Chondrocyte (in vitro differentiated cells): ENCODE measurements around the gene SBF2. TPM values are rescaled to one million over a fixed set of nuclear protein-coding genes. Genes with fewer than 3 reads are reported as not detected.

Experiments used
- DNase-seq: peaks from one replicate; pipeline ENCODE4 v3.0.0; 2021; ENCODE audit warnings: mixed read lengths, low spot score
- H3K27ac Mint-ChIP-seq: one replicate; pipeline ENCODE4 v1.8.0; 2021; ENCODE audit warnings: mild to moderate bottlenecking, moderate library complexity, mixed read lengths; ENCODE audit not compliant: unreplicated experiment
- H3K27me3 Mint-ChIP-seq: 2 replicates; pipeline ENCODE4 v1.8.0; 2021; ENCODE audit warnings: low read depth, mixed read lengths
- H3K36me3 Mint-ChIP-seq: 2 replicates; pipeline ENCODE4 v1.8.0; 2021; ENCODE audit warnings: low read depth, mixed read lengths
- H3K4me1 Mint-ChIP-seq: 2 replicates; pipeline ENCODE4 v1.8.0; 2021; ENCODE audit warnings: low read depth, mild to moderate bottlenecking, mixed read lengths
- H3K4me3 Mint-ChIP-seq: one replicate; pipeline ENCODE4 v1.8.0; 2021; ENCODE audit warnings: mild to moderate bottlenecking, moderate library complexity, mixed read lengths; ENCODE audit not compliant: unreplicated experiment
- H3K9me3 Mint-ChIP-seq: 2 replicates; pipeline ENCODE4 v1.8.0; 2021; ENCODE audit warnings: low read depth, mixed read lengths
- total RNA-seq: library from RNA; stranded (reverse); gene quantifications from 3 replicates; pipeline ENCODE4 v1.2.1, GENCODE V29; 2021
- TF ChIP-seq, protein P1 (sequence below): fragments of 200-600 bp; sonication (generic); IDR thresholded peaks from 2 replicates; pipeline ENCODE4 v1.5.0; 2021; ENCODE audit warnings: antibody characterized with exemption, mild to moderate bottlenecking, moderate library complexity

SBF2 gene
- total RNA-seq, 1 donor from 2014 or later: 44.5 TPM

DNA sequence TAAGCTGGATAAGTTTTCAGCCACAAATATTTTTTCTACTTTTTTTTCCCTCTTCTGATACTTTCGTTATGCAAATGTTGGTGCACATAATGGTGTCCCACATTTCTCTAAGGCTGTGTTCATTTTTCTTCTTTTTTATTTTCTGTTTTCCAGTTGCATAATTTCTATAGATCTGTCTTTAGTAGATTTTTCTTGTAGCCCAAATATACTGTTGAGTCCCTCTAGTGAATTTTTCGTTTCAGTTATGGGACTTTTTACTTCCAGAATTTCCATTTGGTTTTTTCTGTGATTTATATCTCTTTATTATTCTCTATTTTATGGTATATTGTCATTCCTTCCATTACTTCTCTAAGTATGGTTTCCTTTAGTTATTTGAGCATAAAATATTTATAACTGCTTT, 558.1 kb downstream of the SBF2 start:
- Mint-ChIP-seq H3K4me1 (peaks cover 24% of the 10 kb centered on the region), H3K4me3 (no peak overlapping the region), H3K27ac (no peak overlapping the region), H3K36me3 (peaks cover 41% of the 10 kb centered on the region), H3K9me3 (peaks cover 7% of the 10 kb centered on the region), H3K27me3 (no peaks in the 10 kb centered on the region)
- DNase-seq: no peak
- TF ChIP-seq, protein P1, sequence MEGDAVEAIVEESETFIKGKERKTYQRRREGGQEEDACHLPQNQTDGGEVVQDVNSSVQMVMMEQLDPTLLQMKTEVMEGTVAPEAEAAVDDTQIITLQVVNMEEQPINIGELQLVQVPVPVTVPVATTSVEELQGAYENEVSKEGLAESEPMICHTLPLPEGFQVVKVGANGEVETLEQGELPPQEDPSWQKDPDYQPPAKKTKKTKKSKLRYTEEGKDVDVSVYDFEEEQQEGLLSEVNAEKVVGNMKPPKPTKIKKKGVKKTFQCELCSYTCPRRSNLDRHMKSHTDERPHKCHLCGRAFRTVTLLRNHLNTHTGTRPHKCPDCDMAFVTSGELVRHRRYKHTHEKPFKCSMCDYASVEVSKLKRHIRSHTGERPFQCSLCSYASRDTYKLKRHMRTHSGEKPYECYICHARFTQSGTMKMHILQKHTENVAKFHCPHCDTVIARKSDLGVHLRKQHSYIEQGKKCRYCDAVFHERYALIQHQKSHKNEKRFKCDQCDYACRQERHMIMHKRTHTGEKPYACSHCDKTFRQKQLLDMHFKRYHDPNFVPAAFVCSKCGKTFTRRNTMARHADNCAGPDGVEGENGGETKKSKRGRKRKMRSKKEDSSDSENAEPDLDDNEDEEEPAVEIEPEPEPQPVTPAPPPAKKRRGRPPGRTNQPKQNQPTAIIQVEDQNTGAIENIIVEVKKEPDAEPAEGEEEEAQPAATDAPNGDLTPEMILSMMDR: no peak

DNA sequence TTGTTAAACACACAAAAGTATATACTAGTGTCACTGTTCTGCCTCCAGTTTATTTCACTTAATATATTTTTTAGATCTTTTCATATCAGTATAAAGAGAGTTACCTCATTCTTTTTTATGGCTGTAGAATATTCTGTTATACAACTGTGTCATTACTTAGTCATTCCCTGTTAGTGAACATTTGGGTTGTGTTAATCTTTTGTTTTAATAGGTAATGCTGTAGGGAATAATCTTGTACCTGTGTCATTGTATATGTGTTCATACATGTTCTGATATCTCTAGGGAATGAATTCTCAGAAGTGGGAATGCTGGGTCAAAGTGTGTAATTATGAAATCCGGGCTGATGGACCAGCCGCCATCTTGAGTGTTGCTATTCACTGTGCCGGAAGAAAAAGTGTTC, 558.8 kb downstream of the SBF2 start:
- peaks cover 7% of the 10 kb centered on the region for H3K9me3 Mint-ChIP-seq
- no peaks in the 10 kb centered on the region for H3K27me3 Mint-ChIP-seq
- H3K4me1 Mint-ChIP-seq: peaks cover 22% of the 10 kb centered on the region
- TF ChIP-seq, protein P1: no peak
- no peak overlapping the region for H3K27ac Mint-ChIP-seq
- H3K4me3 Mint-ChIP-seq: no peak overlapping the region
- no peak for DNase-seq
- H3K36me3 Mint-ChIP-seq: peaks cover 39% of the 10 kb centered on the region

DNA sequence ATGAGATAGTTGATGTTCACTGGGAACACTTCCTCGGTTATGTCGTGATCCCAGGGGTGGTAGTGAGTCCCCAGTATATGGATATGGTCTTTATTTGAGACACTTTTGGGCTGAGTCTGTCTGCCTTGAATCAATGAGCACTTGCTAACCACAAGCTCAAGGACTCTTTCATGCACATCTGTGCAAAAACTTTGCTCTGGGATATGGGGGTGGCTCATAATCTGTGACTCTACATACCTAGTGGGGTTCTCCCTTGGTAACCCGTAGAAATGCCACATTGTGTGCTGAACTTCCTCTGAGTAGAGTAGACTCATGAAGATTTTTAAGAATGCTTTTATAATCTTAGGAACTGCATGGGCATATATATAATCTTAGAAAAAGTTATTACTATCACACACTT, 560.8 kb downstream of the SBF2 start:
- Mint-ChIP-seq H3K36me3 (peaks cover 39% of the 10 kb centered on the region), H3K27ac (no peak overlapping the region), H3K9me3 (peaks cover 7% of the 10 kb centered on the region)

DNA sequence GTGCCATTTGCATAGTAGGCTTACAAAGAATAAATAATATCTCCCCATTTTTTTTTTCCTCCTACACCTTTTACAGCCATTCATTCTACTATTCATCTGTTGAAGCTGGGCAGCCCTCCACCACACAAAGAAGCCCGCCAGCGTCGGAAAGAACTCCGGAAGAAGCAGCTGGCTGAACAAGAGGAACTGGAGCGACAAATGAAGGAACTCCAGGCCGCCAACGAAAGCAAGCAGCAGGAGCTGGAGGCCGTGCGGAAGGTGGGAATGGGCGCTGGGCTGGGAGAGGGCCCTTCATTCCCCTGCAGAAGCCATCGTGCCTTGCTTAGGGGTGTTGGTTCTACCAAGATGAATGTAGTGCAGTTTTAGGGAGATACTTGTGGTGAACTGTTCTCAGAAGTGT, 561.6 kb downstream of the SBF2 start:
- H3K4me3 Mint-ChIP-seq: no peak overlapping the region
- TF ChIP-seq, protein P1: no peak
- peaks cover 7% of the 10 kb centered on the region for H3K4me1 Mint-ChIP-seq
- no peak for DNase-seq
- no peaks in the 10 kb centered on the region for H3K27me3 Mint-ChIP-seq
- H3K36me3 Mint-ChIP-seq: peaks cover 36% of the 10 kb centered on the region
- no peak overlapping the region for H3K27ac Mint-ChIP-seq
- peaks cover 7% of the 10 kb centered on the region for H3K9me3 Mint-ChIP-seq

More for the DNA sequence above, 560.8 kb downstream of the SBF2 start:
- Mint-ChIP-seq H3K4me3 (no peak overlapping the region), H3K27me3 (no peaks in the 10 kb centered on the region), H3K4me1 (peaks cover 10% of the 10 kb centered on the region)
- TF ChIP-seq, protein P1: no peak
- DNase-seq: no peak

DNA sequence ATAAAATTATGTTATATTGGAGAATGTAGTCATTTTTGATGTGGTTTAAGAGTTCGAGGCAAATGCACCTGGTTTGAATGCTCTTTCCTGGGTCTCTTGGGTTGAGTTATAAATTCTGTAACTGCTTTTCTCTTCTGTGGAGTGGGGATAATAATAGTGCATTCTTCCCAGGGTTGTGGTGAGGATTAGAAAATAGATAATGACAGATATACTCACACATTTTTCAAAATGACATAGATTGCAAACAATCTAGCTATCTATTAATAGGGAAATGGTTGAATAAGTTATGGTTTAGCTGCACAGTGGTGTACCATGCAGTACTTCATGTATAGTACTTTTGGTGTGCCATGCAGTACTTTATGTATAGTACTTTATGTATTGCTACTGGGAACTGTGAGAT, 562.8 kb downstream of the SBF2 start:
- Mint-ChIP-seq H3K36me3 (peaks cover 31% of the 10 kb centered on the region), H3K9me3 (peaks cover 7% of the 10 kb centered on the region), H3K27ac (no peak overlapping the region), H3K27me3 (no peaks in the 10 kb centered on the region), H3K4me3 (no peak overlapping the region), H3K4me1 (peaks cover 6% of the 10 kb centered on the region)
- DNase-seq: no peak
- TF ChIP-seq, protein P1: no peak

Other genes starting within 250 kb of the SBF2 start
- 33.0 to 53.8 TPM (median 49.2 TPM) in 3 replicates for gene ADM, start 10.9 kb upstream of the SBF2 start, total RNA-seq
- gene AMPD3, start 161.0 kb upstream of the SBF2 start, total RNA-seq: 2.2 to 3.1 TPM (median 2.3 TPM) in 3 replicates
- 18.9 to 35.9 TPM (median 30.4 TPM) in 3 replicates for gene RNF141, start 247.0 kb upstream of the SBF2 start, total RNA-seq